ENCODE measurements around the gene SYNC.

DNA sequence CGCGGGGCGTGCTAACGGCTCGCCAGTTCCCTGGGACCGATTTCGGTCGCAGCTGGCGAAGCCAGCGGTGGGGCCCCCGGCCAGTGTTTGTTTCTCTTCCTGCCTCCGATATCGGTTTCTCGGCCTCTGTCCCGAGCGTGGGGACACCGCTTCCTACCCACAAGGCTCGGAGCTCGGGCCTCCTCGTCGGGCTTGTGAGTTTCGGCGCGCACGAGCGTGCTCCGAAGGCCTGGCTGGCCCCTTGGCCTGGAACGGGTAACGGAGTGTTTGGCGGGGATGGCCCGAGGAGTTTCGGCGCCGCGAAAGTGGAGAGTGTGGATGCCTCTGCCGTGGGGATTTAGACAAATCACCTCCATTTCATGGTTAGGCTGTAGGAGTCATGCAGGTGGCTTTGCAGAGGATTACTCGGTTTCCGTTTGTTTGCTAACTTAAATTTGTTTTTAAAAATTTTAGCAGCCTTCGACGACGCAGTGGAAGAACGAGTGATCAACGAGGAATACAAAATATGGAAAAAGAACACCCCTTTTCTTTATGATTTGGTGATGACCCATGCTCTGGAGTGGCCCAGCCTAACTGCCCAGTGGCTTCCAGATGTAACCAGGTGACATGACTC, 51.0 kb downstream of the SYNC start:
- TF ChIP-seq, protein P1, sequence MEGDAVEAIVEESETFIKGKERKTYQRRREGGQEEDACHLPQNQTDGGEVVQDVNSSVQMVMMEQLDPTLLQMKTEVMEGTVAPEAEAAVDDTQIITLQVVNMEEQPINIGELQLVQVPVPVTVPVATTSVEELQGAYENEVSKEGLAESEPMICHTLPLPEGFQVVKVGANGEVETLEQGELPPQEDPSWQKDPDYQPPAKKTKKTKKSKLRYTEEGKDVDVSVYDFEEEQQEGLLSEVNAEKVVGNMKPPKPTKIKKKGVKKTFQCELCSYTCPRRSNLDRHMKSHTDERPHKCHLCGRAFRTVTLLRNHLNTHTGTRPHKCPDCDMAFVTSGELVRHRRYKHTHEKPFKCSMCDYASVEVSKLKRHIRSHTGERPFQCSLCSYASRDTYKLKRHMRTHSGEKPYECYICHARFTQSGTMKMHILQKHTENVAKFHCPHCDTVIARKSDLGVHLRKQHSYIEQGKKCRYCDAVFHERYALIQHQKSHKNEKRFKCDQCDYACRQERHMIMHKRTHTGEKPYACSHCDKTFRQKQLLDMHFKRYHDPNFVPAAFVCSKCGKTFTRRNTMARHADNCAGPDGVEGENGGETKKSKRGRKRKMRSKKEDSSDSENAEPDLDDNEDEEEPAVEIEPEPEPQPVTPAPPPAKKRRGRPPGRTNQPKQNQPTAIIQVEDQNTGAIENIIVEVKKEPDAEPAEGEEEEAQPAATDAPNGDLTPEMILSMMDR (IDR thresholded peaks at IDR 0.05) = peak in 1 of 4 experiments; percentile 0
- no peak for TF ChIP-seq POLR2A (IDR thresholded peaks at IDR 0.05)
